Stimulated activated CD8-positive, alpha-beta memory T cell treated with anti-CD3 and anti-CD28 coated beads, Interleukin-4, amount 100 ng/mL, for 1 hour (primary cell): Measurements from ENCODE around the gene IZUMO1.
"Not testable (repeated sequence)": the region's sequence is repeated elsewhere in the genome, so short reads cannot be mapped to it uniquely, and the experiment has no call there.

ENCODE experiments used
- DNase-seq, 2 donors: peaks; one replicate each; pipeline ENCODE4 v3.0.0-alpha.2; 2020; ENCODE audit warnings: low read depth in 2 of 2, low spot score in 1 of 2

IZUMO1 gene

GRCh38 chr19:48738557-48739403, 7.9 kb downstream of the IZUMO1 start:
- DNase-seq, result peak; percentile 86 to 87

GRCh38 chr19:48737360-48737998, 9.2 kb downstream of the IZUMO1 start:
- DNase-seq, result no peak

GRCh38 chr19:48735031-48735615, 11.6 kb downstream of the IZUMO1 start:
- DNase-seq, result no peak

- no peak for DNase-seq
Measured at GRCh38 chr19:48734625-48735024, 12.1 kb downstream of the IZUMO1 start.

GRCh38 chr19:48731452-48731851, 15.3 kb downstream of the IZUMO1 start:
- DNase-seq, result no peak

GRCh38 chr19:48728911-48729664, 17.6 kb downstream of the IZUMO1 start:
- no peak for DNase-seq

GRCh38 chr19:48726556-48726955, 20.2 kb downstream of the IZUMO1 start:
- no peak for DNase-seq

GRCh38 chr19:48724796-48725753, 21.6 kb downstream of the IZUMO1 start:
- no peak for DNase-seq

- DNase-seq, result no peak
Measured at GRCh38 chr19:48722196-48722708, 24.5 kb downstream of the IZUMO1 start.

- peak; percentile 64 to 81 for DNase-seq
Measured at GRCh38 chr19:48720613-48721296, 26.0 kb downstream of the IZUMO1 start.

GRCh38 chr19:48720251-48720612, 26.5 kb downstream of the IZUMO1 start:
- no peak for DNase-seq

- no peak for DNase-seq
Measured at GRCh38 chr19:48719263-48720171, 27.2 kb downstream of the IZUMO1 start, which contains the start of gene MAMSTR. TSS of gene MAMSTR (minus strand) at chr19:48719725. CDS start at chr19:48719031, 694 bp downstream.

- DNase-seq, result no peak
Measured at GRCh38 chr19:48718711-48719231, 27.9 kb downstream of the IZUMO1 start.

- not testable (repeated sequence) for DNase-seq
Measured at GRCh38 chr19:48718106-48718505, 28.6 kb downstream of the IZUMO1 start.

GRCh38 chr19:48716562-48717291, 30.0 kb downstream of the IZUMO1 start:
- no peak for DNase-seq

GRCh38 chr19:48715681-48716171, 31.0 kb downstream of the IZUMO1 start:
- DNase-seq, result no peak
